Measurements from ENCODE around the gene SLC12A9. TPM values are rescaled to one million over a fixed set of nuclear protein-coding genes. Genes with fewer than 3 reads are reported as not detected.

Gene SLC12A9
- polyA plus RNA-seq, 1 donor = 26.0 TPM

DNA sequence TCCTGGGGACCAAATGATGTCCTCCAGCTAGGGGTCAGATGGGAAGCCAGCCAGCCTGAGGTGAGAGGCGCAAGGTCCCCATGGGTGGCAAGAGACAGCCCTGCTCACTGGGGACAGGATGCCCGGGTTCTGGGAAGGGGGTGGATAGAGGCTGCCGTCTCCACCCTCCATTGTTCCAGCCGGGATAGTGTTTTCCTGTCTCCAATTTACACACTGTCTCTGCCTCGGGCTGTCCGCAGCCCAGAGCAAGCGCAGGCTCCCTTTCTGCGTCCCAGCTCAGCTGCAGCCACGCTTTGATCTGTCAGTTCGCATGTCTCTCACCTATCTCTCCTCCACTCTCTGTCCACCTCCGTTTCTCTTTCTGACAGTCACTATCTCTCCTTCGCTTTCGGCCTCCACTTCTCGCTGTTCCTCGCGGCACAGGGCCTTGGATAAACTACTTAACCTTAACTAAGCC is 27.3 kb upstream of the SLC12A9 start:
- Histone ChIP-seq H3K27ac (ENCODE audit: low read length) (no peak overlapping the region), H3K4me3 (ENCODE audit: low read length) (peak overlapping the region; percentile 90), H3K9me3 (ENCODE audit: control insufficient read depth, low read depth, low read length) (peaks cover 3% of the 10 kb centered on the region), H3K27me3 (ENCODE audit: control insufficient read depth, insufficient read depth, low read length) (no peaks in the 10 kb centered on the region), H3K4me1 (ENCODE audit: control insufficient read depth, insufficient read depth, low read length) (peaks cover 21% of the 10 kb centered on the region), H3K36me3 (ENCODE audit: control insufficient read depth, insufficient read depth, low read length) (peaks cover 36% of the 10 kb centered on the region)
- no peak for DNase-seq
- WGBS (ENCODE audit: insufficient coverage, low lambda C conversion rate) = 12% methylated on average over 8 of the region's 16 CpGs

- DNase-seq = peak in 1 of 2 donors; percentile 55
- Histone ChIP-seq H3K9me3 (ENCODE audit: control insufficient read depth, low read depth, low read length) (peaks cover 3% of the 10 kb centered on the region), H3K27me3 (ENCODE audit: control insufficient read depth, insufficient read depth, low read length) (no peaks in the 10 kb centered on the region), H3K4me3 (ENCODE audit: low read length) (peak overlapping the region; percentile 90), H3K36me3 (ENCODE audit: control insufficient read depth, insufficient read depth, low read length) (peaks cover 33% of the 10 kb centered on the region), H3K4me1 (ENCODE audit: control insufficient read depth, insufficient read depth, low read length) (peaks cover 21% of the 10 kb centered on the region), H3K27ac (ENCODE audit: low read length) (peak overlapping the region; percentile 70)
- WGBS (ENCODE audit: insufficient coverage, low lambda C conversion rate) = 3% methylated on average over 5 of the region's 17 CpGs
These were observed 26.6 kb upstream of the SLC12A9 start for GRCh38 chr7:100825751-100826513.

DNA sequence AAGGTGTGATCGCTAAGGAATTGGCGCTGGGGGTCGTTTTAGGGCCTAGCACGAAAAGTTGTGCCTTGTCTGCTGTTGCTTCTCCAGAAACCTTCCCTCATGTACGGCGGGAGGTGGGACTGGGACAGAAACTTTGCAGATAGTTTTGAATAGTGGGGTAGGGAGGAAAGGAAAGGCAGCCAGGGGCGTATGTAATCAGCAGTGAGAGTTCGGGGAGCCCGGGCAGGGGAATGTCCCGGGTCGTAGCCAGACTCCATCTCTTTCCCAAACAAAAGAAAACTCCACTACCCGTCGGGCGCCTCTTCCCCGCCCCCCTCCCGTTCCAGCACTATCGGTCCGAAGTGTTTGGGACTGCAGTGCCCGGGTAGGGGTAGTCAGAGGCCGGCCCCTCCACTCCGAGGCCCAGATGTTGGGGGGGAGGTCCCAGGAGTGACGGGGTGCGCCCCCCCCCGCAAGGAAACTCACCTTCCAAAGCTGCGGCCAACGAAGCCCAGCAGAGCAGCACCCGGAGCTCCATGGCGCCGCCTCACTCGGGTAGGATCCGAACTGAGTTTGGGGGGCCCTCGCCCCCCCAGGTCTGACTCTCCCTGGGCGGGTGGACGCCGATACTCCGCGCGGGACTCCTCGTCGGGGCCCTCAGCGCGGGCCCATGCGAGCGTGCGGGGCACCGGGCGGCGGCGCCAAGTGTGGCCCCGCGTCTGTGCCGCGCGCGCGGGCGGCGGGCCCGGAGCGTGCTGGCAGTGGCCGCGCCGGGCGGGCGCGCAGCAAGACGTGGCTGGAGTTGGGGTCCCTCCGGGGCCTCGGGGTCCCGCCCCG is 25.8 kb upstream of the SLC12A9 start:
- H3K4me1 ChIP-seq (ENCODE audit: control insufficient read depth, insufficient read depth, low read length) = peaks cover 24% of the 10 kb centered on the region
- H3K36me3 ChIP-seq (ENCODE audit: control insufficient read depth, insufficient read depth, low read length) = peaks cover 30% of the 10 kb centered on the region
- peak overlapping the region; percentile 70 for H3K27ac ChIP-seq (ENCODE audit: low read length)
- peaks cover 3% of the 10 kb centered on the region for H3K9me3 ChIP-seq (ENCODE audit: control insufficient read depth, low read depth, low read length)
- WGBS (ENCODE audit: insufficient coverage, low lambda C conversion rate) = no CpG with 5 or more reads among the region's 71 CpGs
- H3K4me3 ChIP-seq (ENCODE audit: low read length) = peak overlapping the region; percentile 90
- H3K27me3 ChIP-seq (ENCODE audit: control insufficient read depth, insufficient read depth, low read length) = no peaks in the 10 kb centered on the region
- peak in 1 of 2 donors; percentile 62 for DNase-seq

GRCh38 chr7:100827330-100828226 is 24.9 kb upstream of the SLC12A9 start, which contains the start of gene EPHB4:
EPHB4 (minus strand) TSS chr7:100827523; CDS start chr7:100827030, 493 bp downstream.
- WGBS (ENCODE audit: insufficient coverage, low lambda C conversion rate) = no CpG with 5 or more reads among the region's 80 CpGs
- H3K36me3 ChIP-seq (ENCODE audit: control insufficient read depth, insufficient read depth, low read length) = peaks cover 21% of the 10 kb centered on the region
- no peaks in the 10 kb centered on the region for H3K27me3 ChIP-seq (ENCODE audit: control insufficient read depth, insufficient read depth, low read length)
- peaks cover 7% of the 10 kb centered on the region for H3K9me3 ChIP-seq (ENCODE audit: control insufficient read depth, low read depth, low read length)
- H3K4me1 ChIP-seq (ENCODE audit: control insufficient read depth, insufficient read depth, low read length) = peaks cover 28% of the 10 kb centered on the region
- peak within 1 kb of the TSS; percentile 90 for H3K4me3 ChIP-seq (ENCODE audit: low read length)
- peak; percentile 73 to 86 for DNase-seq
- H3K27ac ChIP-seq (ENCODE audit: low read length) = peak within 1 kb of the TSS; percentile 77

- peaks cover 5% of the 10 kb centered on the region for H3K36me3 ChIP-seq (ENCODE audit: control insufficient read depth, insufficient read depth, low read length)
- no peak overlapping the region for H3K4me3 ChIP-seq (ENCODE audit: low read length)
- DNase-seq = peak in 1 of 2 donors; percentile 27
- H3K27ac ChIP-seq (ENCODE audit: low read length) = no peak overlapping the region
- WGBS (ENCODE audit: insufficient coverage, low lambda C conversion rate) = 50% methylated on average over 1 of the region's 20 CpGs
- H3K9me3 ChIP-seq (ENCODE audit: control insufficient read depth, low read depth, low read length) = peaks cover 10% of the 10 kb centered on the region
- H3K4me1 ChIP-seq (ENCODE audit: control insufficient read depth, insufficient read depth, low read length) = peaks cover 28% of the 10 kb centered on the region
- H3K27me3 ChIP-seq (ENCODE audit: control insufficient read depth, insufficient read depth, low read length) = no peaks in the 10 kb centered on the region
These were observed 23.3 kb upstream of the SLC12A9 start for GRCh38 chr7:100829150-100829716.

DNA sequence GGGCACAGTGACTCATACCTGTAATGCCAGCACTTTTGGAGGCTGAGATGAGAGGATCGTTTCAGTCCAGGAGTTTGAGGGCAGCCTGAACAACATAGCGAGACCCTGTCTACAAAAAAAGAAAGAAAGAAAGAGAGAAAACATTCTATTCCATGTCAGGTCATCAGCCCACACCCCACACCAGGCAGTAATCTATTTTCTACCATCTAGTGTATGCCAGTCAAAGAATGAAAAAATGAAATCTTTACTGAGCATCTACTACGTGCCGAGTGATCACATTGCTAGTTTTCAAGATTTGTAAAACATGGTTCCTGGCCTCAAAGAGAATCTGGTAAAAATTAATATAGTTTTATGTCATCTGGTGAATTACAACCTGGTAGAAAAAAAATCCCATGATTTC is 22.1 kb upstream of the SLC12A9 start:
- Histone ChIP-seq H3K36me3 (ENCODE audit: control insufficient read depth, insufficient read depth, low read length) (no peaks in the 10 kb centered on the region), H3K27me3 (ENCODE audit: control insufficient read depth, insufficient read depth, low read length) (no peaks in the 10 kb centered on the region), H3K9me3 (ENCODE audit: control insufficient read depth, low read depth, low read length) (peaks cover 10% of the 10 kb centered on the region), H3K4me3 (ENCODE audit: low read length) (no peak overlapping the region), H3K4me1 (ENCODE audit: control insufficient read depth, insufficient read depth, low read length) (peaks cover 21% of the 10 kb centered on the region), H3K27ac (ENCODE audit: low read length) (no peak overlapping the region)
- WGBS (ENCODE audit: insufficient coverage, low lambda C conversion rate) = 69% methylated on average over 2 of the region's 4 CpGs
- no peak for DNase-seq

GRCh38 chr7:100832281-100832633 is 20.3 kb upstream of the SLC12A9 start:
- Histone ChIP-seq H3K27me3 (ENCODE audit: control insufficient read depth, insufficient read depth, low read length) (no peaks in the 10 kb centered on the region), H3K4me3 (ENCODE audit: low read length) (no peak overlapping the region), H3K4me1 (ENCODE audit: control insufficient read depth, insufficient read depth, low read length) (peaks cover 28% of the 10 kb centered on the region), H3K9me3 (ENCODE audit: control insufficient read depth, low read depth, low read length) (peaks cover 10% of the 10 kb centered on the region), H3K27ac (ENCODE audit: low read length) (peak overlapping the region; percentile 53), H3K36me3 (ENCODE audit: control insufficient read depth, insufficient read depth, low read length) (no peaks in the 10 kb centered on the region)
- WGBS (ENCODE audit: insufficient coverage, low lambda C conversion rate) = 93% methylated on average over 3 of the region's 5 CpGs
- DNase-seq = no peak

- H3K4me3 ChIP-seq (ENCODE audit: low read length) = peak overlapping the region; percentile 45
These were observed 16.4 kb upstream of the SLC12A9 start for GRCh38 chr7:100835903-100836811.

DNA sequence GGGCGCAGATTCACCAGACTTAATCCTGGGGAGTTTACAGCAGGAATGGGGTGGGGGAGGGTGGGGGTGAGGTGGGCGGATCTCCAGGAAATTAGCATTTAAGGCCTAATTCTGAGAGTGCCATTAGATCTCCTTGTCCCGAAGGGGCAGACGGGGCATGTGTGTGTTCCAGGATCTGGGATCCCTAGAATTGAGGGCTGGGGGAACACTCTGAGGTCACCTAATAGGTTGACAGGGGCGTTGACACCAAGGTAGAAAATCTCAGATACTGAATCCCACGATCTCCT is 15.8 kb upstream of the SLC12A9 start:
- peak overlapping the region; percentile 92 for H3K27ac ChIP-seq (ENCODE audit: low read length)
- peaks cover 19% of the 10 kb centered on the region for H3K4me1 ChIP-seq (ENCODE audit: control insufficient read depth, insufficient read depth, low read length)
- no peaks in the 10 kb centered on the region for H3K27me3 ChIP-seq (ENCODE audit: control insufficient read depth, insufficient read depth, low read length)
- peaks cover 10% of the 10 kb centered on the region for H3K9me3 ChIP-seq (ENCODE audit: control insufficient read depth, low read depth, low read length)
- no CpG with 5 or more reads among the region's 6 CpGs for WGBS (ENCODE audit: insufficient coverage, low lambda C conversion rate)
- DNase-seq = no peak
- no peaks in the 10 kb centered on the region for H3K36me3 ChIP-seq (ENCODE audit: control insufficient read depth, insufficient read depth, low read length)
- H3K4me3 ChIP-seq (ENCODE audit: low read length) = peak overlapping the region; percentile 45

More at GRCh38 chr7:100835903-100836811, 16.4 kb upstream of the SLC12A9 start:
- WGBS (ENCODE audit: insufficient coverage, low lambda C conversion rate) = 20% methylated on average over 1 of the region's 17 CpGs
- Histone ChIP-seq H3K9me3 (ENCODE audit: control insufficient read depth, low read depth, low read length) (peaks cover 10% of the 10 kb centered on the region), H3K27me3 (ENCODE audit: control insufficient read depth, insufficient read depth, low read length) (no peaks in the 10 kb centered on the region), H3K36me3 (ENCODE audit: control insufficient read depth, insufficient read depth, low read length) (no peaks in the 10 kb centered on the region), H3K4me1 (ENCODE audit: control insufficient read depth, insufficient read depth, low read length) (peaks cover 22% of the 10 kb centered on the region), H3K27ac (ENCODE audit: low read length) (peak overlapping the region; percentile 92)
- DNase-seq = peak; percentile 83 to 92

All from large intestine (tissue), 3 donors.